Gastroesophageal sphincter (tissue), 3 donors: ENCODE measurements around the gene SEC14L2.

Source experiments
- POLR2A ChIP-seq, 2 donors: fragments of 450-650 bp; IDR thresholded peaks; one replicate each; pipeline ENCODE4 v1.6.1; 2017; ENCODE audit warnings: antibody characterized with exemption in 2 of 2, mild to moderate bottlenecking in 2 of 2, moderate library complexity in 1 of 2
- POLR2AphosphoS5 ChIP-seq: sonication (generic); formaldehyde crosslinking; IDR thresholded peaks from one replicate; pipeline ENCODE4 v1.6.1; 2017; ENCODE audit warnings: antibody characterized with exemption
- TF ChIP-seq, protein P1 (sequence below), 4 experiments: fragments of 200-600 bp in 2 of 4; fragments of 450-650 bp in 2 of 4; sonication (generic) in 1 of 4; IDR thresholded peaks; one replicate each; pipeline ENCODE4 v1.5.1; 2017 to 2019; ENCODE audit warnings: antibody characterized with exemption in 4 of 4, mild to moderate bottlenecking in 2 of 4, moderate library complexity in 2 of 4

DNA sequence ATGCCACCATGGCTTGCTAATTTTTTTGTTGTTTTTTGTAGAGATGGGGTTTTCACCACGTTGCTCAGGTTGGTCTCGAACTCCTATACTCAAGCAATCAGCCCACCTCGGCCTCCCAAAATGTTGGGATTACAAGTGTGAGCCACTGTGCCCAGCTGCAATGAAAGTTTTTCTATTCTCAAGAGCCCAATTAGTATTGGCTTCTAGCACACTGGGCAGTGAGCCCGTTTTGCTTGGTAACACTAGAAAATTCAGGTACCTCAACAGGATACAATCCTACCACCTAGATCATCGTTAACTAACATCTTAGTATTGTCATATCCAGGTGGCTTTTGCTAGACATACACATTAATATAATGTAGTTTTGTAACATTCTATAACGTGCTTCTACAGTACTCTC, 56.0 kb downstream of the SEC14L2 start:
- TF ChIP-seq, protein P1, sequence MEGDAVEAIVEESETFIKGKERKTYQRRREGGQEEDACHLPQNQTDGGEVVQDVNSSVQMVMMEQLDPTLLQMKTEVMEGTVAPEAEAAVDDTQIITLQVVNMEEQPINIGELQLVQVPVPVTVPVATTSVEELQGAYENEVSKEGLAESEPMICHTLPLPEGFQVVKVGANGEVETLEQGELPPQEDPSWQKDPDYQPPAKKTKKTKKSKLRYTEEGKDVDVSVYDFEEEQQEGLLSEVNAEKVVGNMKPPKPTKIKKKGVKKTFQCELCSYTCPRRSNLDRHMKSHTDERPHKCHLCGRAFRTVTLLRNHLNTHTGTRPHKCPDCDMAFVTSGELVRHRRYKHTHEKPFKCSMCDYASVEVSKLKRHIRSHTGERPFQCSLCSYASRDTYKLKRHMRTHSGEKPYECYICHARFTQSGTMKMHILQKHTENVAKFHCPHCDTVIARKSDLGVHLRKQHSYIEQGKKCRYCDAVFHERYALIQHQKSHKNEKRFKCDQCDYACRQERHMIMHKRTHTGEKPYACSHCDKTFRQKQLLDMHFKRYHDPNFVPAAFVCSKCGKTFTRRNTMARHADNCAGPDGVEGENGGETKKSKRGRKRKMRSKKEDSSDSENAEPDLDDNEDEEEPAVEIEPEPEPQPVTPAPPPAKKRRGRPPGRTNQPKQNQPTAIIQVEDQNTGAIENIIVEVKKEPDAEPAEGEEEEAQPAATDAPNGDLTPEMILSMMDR (IDR thresholded peaks at IDR 0.05), result no peak
- TF ChIP-seq POLR2A (IDR thresholded peaks at IDR 0.05) (no peak), POLR2AphosphoS5 (no peak)
